B cell (primary cell): ENCODE results near the gene TMEM134. TPM values are rescaled to one million over a fixed set of nuclear protein-coding genes. Genes with fewer than 3 reads are reported as not detected.

Source experiments
- ATAC-seq: fragments of 200-7000 bp; cut with Tn5 transposase; one replicate; pipeline ENCODE4 v1.10.0; 2021; ENCODE audit warnings: low read depth, mild to moderate bottlenecking, moderate number of reproducible peaks, moderate library complexity
- CTCF ChIA-PET: fragments of 350-600 bp; sonication (Branson Sonifier 250); formaldehyde crosslinking; loops from one replicate; lab custom pipeline; 2021; ENCODE audit warnings: antibody characterized with exemption, inconsistent platforms; lab: Charles Lee
- POLR2A ChIA-PET: fragments of 350-600 bp; sonication (Branson Sonifier 250); formaldehyde crosslinking; loops from one replicate; lab custom pipeline; 2021; ENCODE audit warnings: antibody characterized with exemption; lab: Charles Lee
- DNase-seq: peaks from one replicate; pipeline ENCODE4 v3.0.0; 2013
- H2AFZ ChIP-seq: 2 replicates; pipeline ENCODE4 v1.6.1; 2012; ENCODE audit warnings: mild to moderate bottlenecking, low read depth, low read length; ENCODE audit not compliant: insufficient read depth, poor library complexity, severe bottlenecking
- H3K27ac ChIP-seq, 2 donors: 1 replicate in 1 of 2; 2 replicates in 1 of 2; pipeline ENCODE4 v1.5.1; 2012 to 2013; ENCODE audit warnings: low read length in 2 of 2, mild to moderate bottlenecking in 2 of 2, moderate library complexity in 1 of 2
- H3K27me3 ChIP-seq, 4 experiments: fragments of 200-600 bp in 1 of 4; sonication (generic) in 1 of 4; replicated peaks in 1 of 4; 1 replicate in 2 of 4; 2 replicates in 2 of 4; pipeline versions ENCODE4 v1.6.1 to v1.7.0; 2013 to 2016; ENCODE audit warnings: low read length in 3 of 4, mild to moderate bottlenecking in 2 of 4, mixed read lengths in 1 of 4, moderate library complexity in 1 of 4; ENCODE audit not compliant: insufficient read depth in 4 of 4, control insufficient read depth in 3 of 4; ENCODE audit errors: control extremely low read depth in 1 of 4
- H3K36me3 ChIP-seq, 2 experiments: replicated peaks in 1 of 2; 1 replicate in 1 of 2; 2 replicates in 1 of 2; pipeline versions ENCODE4 v1.6.1 to v1.7.1; 2013; ENCODE audit warnings: low read length in 1 of 2; ENCODE audit not compliant: insufficient read depth in 2 of 2, control insufficient read depth in 1 of 2; ENCODE audit errors: control extremely low read depth in 1 of 2, extremely low read depth in 1 of 2
- H3K4me1 ChIP-seq, 2 donors: fragments of 200-600 bp in 1 of 2; sonication (generic) in 1 of 2; 1 replicate in 1 of 2; 2 replicates in 1 of 2; pipeline versions ENCODE4 v1.5.1 to v1.6.1; 2013 to 2017; ENCODE audit warnings: low read length in 2 of 2; ENCODE audit not compliant: control insufficient read depth in 2 of 2, insufficient read depth in 2 of 2
- H3K4me2 ChIP-seq: replicated peaks from 2 replicates; pipeline ENCODE3; 2012; ENCODE audit warnings: mild to moderate bottlenecking, low read depth, low read length; ENCODE audit not compliant: poor library complexity, severe bottlenecking
- H3K4me3 ChIP-seq, 5 experiments: fragments of 200-600 bp in 1 of 5; sonication (generic) in 1 of 5; 1 replicate in 3 of 5; 2 replicates in 2 of 5; pipeline versions ENCODE4 v1.5.1 to v1.7.0; 2011 to 2016; ENCODE audit warnings: low read length in 4 of 5, mild to moderate bottlenecking in 4 of 5, low read depth in 2 of 5, control low read depth in 1 of 5, moderate library complexity in 1 of 5; ENCODE audit not compliant: insufficient read depth in 1 of 5; ENCODE audit errors: control extremely low read depth in 1 of 5, extremely low read depth in 1 of 5
- H3K79me2 ChIP-seq: fragments of 200-600 bp; sonication (generic); one replicate; pipeline ENCODE4 v1.6.0; 2016; ENCODE audit warnings: low read length; ENCODE audit not compliant: control insufficient read depth, insufficient read depth
- H3K9ac ChIP-seq: fragments of 200-600 bp; sonication (generic); 2 replicates; pipeline ENCODE4 v1.6.1; 2017; ENCODE audit warnings: mild to moderate bottlenecking, low read length, moderate library complexity
- H3K9me3 ChIP-seq, 3 donors: one replicate each; pipeline versions ENCODE4 v1.6.1 to v1.7.1; 2013; ENCODE audit warnings: low read length in 2 of 3; ENCODE audit not compliant: control insufficient read depth in 2 of 3, insufficient read depth in 1 of 3; ENCODE audit errors: control extremely low read depth in 1 of 3
- H4K20me1 ChIP-seq: 2 replicates; pipeline ENCODE4 v1.6.0; 2012; ENCODE audit warnings: mild to moderate bottlenecking, low read length; ENCODE audit not compliant: insufficient read depth, control insufficient read depth, poor library complexity, severe bottlenecking
- H3K27ac Mint-ChIP-seq: one replicate; pipeline ENCODE4 v1.8.0; 2021; ENCODE audit warnings: mixed read lengths
- H3K27me3 Mint-ChIP-seq: one replicate; pipeline ENCODE4 v1.8.0; 2021; ENCODE audit warnings: mixed read lengths
- H3K4me1 Mint-ChIP-seq: one replicate; pipeline ENCODE4 v1.8.0; 2021; ENCODE audit warnings: mixed read lengths
- H3K4me3 Mint-ChIP-seq: one replicate; pipeline ENCODE4 v1.8.0; 2021; ENCODE audit warnings: mixed read lengths
- H3K9me3 Mint-ChIP-seq: one replicate; pipeline ENCODE4 v1.8.0; 2022; ENCODE audit warnings: mixed read lengths; ENCODE audit not compliant: insufficient read depth
- EZH2 ChIP-seq: IDR thresholded peaks from 2 replicates; pipeline ENCODE4 v1.6.1; 2012; ENCODE audit warnings: borderline replicate concordance, low read depth, mild to moderate bottlenecking, moderate library complexity, low read length; ENCODE audit not compliant: insufficient read depth, poor library complexity, severe bottlenecking
- WGBS: methylation state at CpG from one replicate; pipeline ENCODE4 v1.1.5; 2013; ENCODE audit warnings: missing lambda C conversion rate; ENCODE audit not compliant: insufficient coverage; 5-methylcytosine and 5-hydroxymethylcytosine counted together
- intact Hi-C: fragments of 100-400 bp; cut with micrococcal nuclease; formaldehyde crosslinking; loops from one replicate; pipeline ENCODE4 v1.10.0; 2022
- polyA plus RNA-seq: library from polyadenylated mRNA; depleted of rRNA; stranded (reverse); fragments of >200 nt; gene quantifications from 2 replicates; pipeline ENCODE4 v1.2.3, GENCODE V29; 2012
- total RNA-seq, 2 donors: library from RNA; stranded (reverse); fragments of 120-200 nt in 1 of 2; gene quantifications; 1 replicate in 1 of 2; 2 replicates in 1 of 2; pipeline versions ENCODE4 v1.2.3 to v1.2.4, GENCODE V29; 2013 to 2022
- TF ChIP-seq, protein P1 (sequence below): fragments of 200-600 bp; IDR thresholded peaks from one replicate; pipeline ENCODE4 v1.8.0; 2022; ENCODE audit warnings: antibody characterized with exemption, mild to moderate bottlenecking

TMEM134 gene
- total and polyA plus RNA-seq, 2 donors (not counting 1 experiment from before 2014, with no cell fraction given): 167 to 197 TPM

DNA sequence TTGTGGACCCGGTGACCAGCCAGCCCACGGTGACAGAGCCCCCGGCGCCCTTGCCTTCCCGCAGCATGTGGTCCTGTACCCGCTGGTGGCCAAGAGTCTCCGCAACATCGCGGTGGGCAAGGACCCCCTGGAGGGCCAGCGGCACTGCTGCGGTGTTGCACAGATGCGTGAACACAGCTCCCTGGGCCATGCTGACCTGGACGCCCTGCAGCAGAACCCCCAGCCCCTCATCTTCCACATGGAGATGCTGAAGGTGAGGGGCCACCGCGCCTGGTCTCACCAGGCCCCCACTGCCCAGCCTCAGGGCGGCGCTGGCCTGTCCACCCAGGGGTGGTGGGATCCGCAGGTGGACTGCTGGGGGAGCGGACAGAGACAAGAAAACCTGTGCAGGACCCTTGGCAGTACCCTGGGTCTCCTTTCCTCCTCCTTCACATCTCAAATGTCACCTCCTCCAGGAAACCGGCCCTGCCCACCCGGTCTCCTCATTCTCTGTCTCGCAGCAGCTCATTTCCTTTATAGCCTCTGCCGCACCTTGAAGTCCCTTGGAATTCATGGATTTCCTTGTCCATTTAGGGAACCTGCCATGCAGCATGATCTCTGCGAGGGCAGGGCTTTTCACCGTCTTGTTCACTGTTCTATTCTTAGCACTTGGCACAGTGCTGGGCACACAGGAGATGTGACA is 20.3 kb upstream of the TMEM134 start:
- 90% methylated on average over 25 of the region's 25 CpGs for WGBS
- Histone ChIP-seq H3K79me2 (peaks cover 54% of the 10 kb centered on the region), H3K27ac (no peak overlapping the region), H3K27me3 (no peaks in the 10 kb centered on the region), H3K4me2 (no peak overlapping the region), H3K4me1 (peaks cover 26 to 39% of the 10 kb centered on the region in 2 donors), H3K36me3 (peaks cover 0 to 73% of the 10 kb centered on the region in 2 experiments), H2AFZ (no peak overlapping the region), H3K4me3 (no peak overlapping the region), H4K20me1 (peaks cover 79% of the 10 kb centered on the region), H3K9me3 (no peaks in the 10 kb centered on the region), H3K9ac (no peak overlapping the region)
- ATAC-seq (no peak), DNase-seq (no peak)
- POLR2A ChIA-PET: interaction anchor here (0.6 to 1.2 kb wide), 3 partner anchors 88 to 157 kb away, joined by 3 to 5 read pairs (median 3); partner anchors contain the start of gene PPP1CA
- peak overlapping the region; percentile 28 for H3K27ac Mint-ChIP-seq
- H3K4me1 Mint-ChIP-seq: peaks cover 38% of the 10 kb centered on the region
- CTCF ChIA-PET: interaction anchor here (0.6 to 1.7 kb wide), 4 partner anchors 16 to 103 kb away, joined by 3 to 5 read pairs (median 3); partner anchors contain the start of gene PITPNM1
- no peaks in the 10 kb centered on the region for H3K27me3 Mint-ChIP-seq
- intact Hi-C loops: no loop called here
- no peak overlapping the region for H3K4me3 Mint-ChIP-seq
- H3K9me3 Mint-ChIP-seq: no peaks in the 10 kb centered on the region
- TF ChIP-seq, protein P1, sequence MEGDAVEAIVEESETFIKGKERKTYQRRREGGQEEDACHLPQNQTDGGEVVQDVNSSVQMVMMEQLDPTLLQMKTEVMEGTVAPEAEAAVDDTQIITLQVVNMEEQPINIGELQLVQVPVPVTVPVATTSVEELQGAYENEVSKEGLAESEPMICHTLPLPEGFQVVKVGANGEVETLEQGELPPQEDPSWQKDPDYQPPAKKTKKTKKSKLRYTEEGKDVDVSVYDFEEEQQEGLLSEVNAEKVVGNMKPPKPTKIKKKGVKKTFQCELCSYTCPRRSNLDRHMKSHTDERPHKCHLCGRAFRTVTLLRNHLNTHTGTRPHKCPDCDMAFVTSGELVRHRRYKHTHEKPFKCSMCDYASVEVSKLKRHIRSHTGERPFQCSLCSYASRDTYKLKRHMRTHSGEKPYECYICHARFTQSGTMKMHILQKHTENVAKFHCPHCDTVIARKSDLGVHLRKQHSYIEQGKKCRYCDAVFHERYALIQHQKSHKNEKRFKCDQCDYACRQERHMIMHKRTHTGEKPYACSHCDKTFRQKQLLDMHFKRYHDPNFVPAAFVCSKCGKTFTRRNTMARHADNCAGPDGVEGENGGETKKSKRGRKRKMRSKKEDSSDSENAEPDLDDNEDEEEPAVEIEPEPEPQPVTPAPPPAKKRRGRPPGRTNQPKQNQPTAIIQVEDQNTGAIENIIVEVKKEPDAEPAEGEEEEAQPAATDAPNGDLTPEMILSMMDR: no peak
- TF ChIP-seq EZH2: no peak
